Thyroid gland (tissue), 4 donors: Measurements from ENCODE around the gene NUP43.

Source experiments
- POLR2A ChIP-seq, 2 donors: fragments of 450-650 bp; IDR thresholded peaks; one replicate each; pipeline ENCODE4 v1.6.1; 2017; ENCODE audit warnings: antibody characterized with exemption in 2 of 2, mild to moderate bottlenecking in 2 of 2, moderate library complexity in 1 of 2
- TF ChIP-seq, protein P1 (sequence below), 6 experiments: fragments of 200-600 bp in 3 of 6; fragments of 450-650 bp in 3 of 6; sonication (generic) in 3 of 6; IDR thresholded peaks; one replicate each; pipeline ENCODE4 v1.5.1; 2016 to 2019; ENCODE audit warnings: antibody characterized with exemption in 6 of 6, mild to moderate bottlenecking in 2 of 6, inconsistent platforms in 1 of 6, moderate library complexity in 1 of 6

DNA sequence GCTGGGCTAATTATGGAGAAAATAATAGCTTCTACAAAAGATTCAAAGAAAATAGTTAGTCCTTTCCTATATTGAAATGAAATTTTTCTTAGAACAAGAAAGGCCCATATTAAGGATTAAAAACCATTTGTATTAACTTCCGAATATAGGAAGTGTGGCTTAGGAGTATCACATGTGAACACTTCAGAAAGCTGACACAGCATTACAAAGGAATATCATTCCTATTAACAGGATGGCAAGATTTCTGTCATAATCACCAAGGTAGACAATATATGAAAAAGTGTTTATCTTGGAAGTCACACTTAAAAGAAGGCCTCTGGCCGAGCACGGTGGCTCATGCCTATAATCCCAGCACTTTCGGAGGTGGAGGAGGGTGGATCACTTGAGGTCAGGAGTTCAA is 23.1 kb downstream of the NUP43 start:
- no peak for TF ChIP-seq POLR2A (IDR thresholded peaks at IDR 0.05)
- TF ChIP-seq, protein P1, sequence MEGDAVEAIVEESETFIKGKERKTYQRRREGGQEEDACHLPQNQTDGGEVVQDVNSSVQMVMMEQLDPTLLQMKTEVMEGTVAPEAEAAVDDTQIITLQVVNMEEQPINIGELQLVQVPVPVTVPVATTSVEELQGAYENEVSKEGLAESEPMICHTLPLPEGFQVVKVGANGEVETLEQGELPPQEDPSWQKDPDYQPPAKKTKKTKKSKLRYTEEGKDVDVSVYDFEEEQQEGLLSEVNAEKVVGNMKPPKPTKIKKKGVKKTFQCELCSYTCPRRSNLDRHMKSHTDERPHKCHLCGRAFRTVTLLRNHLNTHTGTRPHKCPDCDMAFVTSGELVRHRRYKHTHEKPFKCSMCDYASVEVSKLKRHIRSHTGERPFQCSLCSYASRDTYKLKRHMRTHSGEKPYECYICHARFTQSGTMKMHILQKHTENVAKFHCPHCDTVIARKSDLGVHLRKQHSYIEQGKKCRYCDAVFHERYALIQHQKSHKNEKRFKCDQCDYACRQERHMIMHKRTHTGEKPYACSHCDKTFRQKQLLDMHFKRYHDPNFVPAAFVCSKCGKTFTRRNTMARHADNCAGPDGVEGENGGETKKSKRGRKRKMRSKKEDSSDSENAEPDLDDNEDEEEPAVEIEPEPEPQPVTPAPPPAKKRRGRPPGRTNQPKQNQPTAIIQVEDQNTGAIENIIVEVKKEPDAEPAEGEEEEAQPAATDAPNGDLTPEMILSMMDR (IDR thresholded peaks at IDR 0.05), result no peak
